ENCODE measurements around the gene UBE2K. TPM values are rescaled to one million over a fixed set of nuclear protein-coding genes. Genes with fewer than 3 reads are reported as not detected.
"Not testable (repeated sequence)": the region's sequence is repeated elsewhere in the genome, so short reads cannot be mapped to it uniquely, and the experiment has no call there.

UBE2K gene
- total RNA-seq, 1 experiment from 2014 or later: 126 TPM

DNA sequence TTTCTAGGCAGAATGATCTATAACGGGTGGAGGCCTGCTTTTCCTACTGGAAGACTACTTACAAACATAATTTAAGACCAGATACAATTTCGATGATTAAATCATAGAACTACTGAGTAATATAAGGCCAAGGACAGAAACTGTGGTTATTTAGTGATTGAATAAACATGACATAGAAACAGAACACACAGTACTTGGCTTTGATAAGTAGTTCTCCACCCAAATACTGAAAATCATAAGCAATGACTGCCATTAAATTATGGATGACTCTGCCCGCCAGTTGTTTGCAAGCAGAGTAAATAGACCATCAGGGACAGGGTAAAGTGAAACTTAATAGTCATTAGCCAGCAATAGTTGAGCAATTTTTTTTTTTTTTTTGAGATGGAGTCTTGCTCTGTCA, 42.1 kb upstream of the UBE2K start:
- no peak overlapping the region for H3K27ac ChIP-seq (ENCODE audit: low read depth, low read length)
- DNase-seq (ENCODE audit: low read depth, low spot score) (no peak), ATAC-seq (no peak)
- no peak overlapping the region for H3K9ac ChIP-seq (ENCODE audit: low read length)
- H4K20me1 ChIP-seq (ENCODE audit: insufficient read depth): no peaks in the 10 kb centered on the region
- H3K9me2 ChIP-seq (ENCODE audit: insufficient read depth): no peaks in the 10 kb centered on the region
- no peaks in the 10 kb centered on the region for H3K36me3 ChIP-seq (ENCODE audit: control insufficient read depth in 1 of 2, insufficient read depth in 2 of 2, low read length in 2 of 2)
- no peaks in the 10 kb centered on the region for H3K4me1 ChIP-seq (ENCODE audit: control insufficient read depth in 1 of 2, insufficient read depth in 2 of 2, low read length in 2 of 2)
- intact Hi-C loops (cut with micrococcal nuclease): no loop called here
- H3K4me3 ChIP-seq (replicated peaks in 1 of 2; ENCODE audit: low read depth in 1 of 2, low read length in 2 of 2): no peak overlapping the region
- BruUV-seq (replicated peaks): no TSS peak
- H3K79me2 ChIP-seq (ENCODE audit: insufficient read depth, low read length): no peaks in the 10 kb centered on the region
- POLR2A ChIA-PET: no interaction called here
- H3K27me3 ChIP-seq (ENCODE audit: insufficient read depth, low read length): no peaks in the 10 kb centered on the region
- TF ChIP-seq CEBPB (IDR thresholded peaks at IDR 0.05; ENCODE audit: low read depth): no peak
- no peak for TF ChIP-seq ZFX (IDR thresholded peaks at IDR 0.05)
- TF ChIP-seq ELF1 (IDR thresholded peaks at IDR 0.05; ENCODE audit: borderline replicate concordance, low read depth): no peak
- TF ChIP-seq SRF (IDR thresholded peaks at IDR 0.05; ENCODE audit: low read depth): no peak
- TF ChIP-seq CBX3 (IDR thresholded peaks at IDR 0.05; ENCODE audit: low read depth): no peak
- TF ChIP-seq, protein P1, sequence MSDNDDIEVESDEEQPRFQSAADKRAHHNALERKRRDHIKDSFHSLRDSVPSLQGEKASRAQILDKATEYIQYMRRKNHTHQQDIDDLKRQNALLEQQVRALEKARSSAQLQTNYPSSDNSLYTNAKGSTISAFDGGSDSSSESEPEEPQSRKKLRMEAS (IDR thresholded peaks at IDR 0.05): no peak
- TF ChIP-seq EZH2 (IDR thresholded peaks at IDR 0.05): no peak
- TF ChIP-seq YY1 (IDR thresholded peaks at IDR 0.05; ENCODE audit: extremely low read depth, insufficient replicate concordance, low read depth, low read length): no peak
- TF ChIP-seq, protein P2, sequence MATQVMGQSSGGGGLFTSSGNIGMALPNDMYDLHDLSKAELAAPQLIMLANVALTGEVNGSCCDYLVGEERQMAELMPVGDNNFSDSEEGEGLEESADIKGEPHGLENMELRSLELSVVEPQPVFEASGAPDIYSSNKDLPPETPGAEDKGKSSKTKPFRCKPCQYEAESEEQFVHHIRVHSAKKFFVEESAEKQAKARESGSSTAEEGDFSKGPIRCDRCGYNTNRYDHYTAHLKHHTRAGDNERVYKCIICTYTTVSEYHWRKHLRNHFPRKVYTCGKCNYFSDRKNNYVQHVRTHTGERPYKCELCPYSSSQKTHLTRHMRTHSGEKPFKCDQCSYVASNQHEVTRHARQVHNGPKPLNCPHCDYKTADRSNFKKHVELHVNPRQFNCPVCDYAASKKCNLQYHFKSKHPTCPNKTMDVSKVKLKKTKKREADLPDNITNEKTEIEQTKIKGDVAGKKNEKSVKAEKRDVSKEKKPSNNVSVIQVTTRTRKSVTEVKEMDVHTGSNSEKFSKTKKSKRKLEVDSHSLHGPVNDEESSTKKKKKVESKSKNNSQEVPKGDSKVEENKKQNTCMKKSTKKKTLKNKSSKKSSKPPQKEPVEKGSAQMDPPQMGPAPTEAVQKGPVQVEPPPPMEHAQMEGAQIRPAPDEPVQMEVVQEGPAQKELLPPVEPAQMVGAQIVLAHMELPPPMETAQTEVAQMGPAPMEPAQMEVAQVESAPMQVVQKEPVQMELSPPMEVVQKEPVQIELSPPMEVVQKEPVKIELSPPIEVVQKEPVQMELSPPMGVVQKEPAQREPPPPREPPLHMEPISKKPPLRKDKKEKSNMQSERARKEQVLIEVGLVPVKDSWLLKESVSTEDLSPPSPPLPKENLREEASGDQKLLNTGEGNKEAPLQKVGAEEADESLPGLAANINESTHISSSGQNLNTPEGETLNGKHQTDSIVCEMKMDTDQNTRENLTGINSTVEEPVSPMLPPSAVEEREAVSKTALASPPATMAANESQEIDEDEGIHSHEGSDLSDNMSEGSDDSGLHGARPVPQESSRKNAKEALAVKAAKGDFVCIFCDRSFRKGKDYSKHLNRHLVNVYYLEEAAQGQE (IDR thresholded peaks at IDR 0.05; ENCODE audit: low read depth): no peak
- no peak for TF ChIP-seq POLR2AphosphoS5 (IDR thresholded peaks at IDR 0.05; ENCODE audit: low read depth, low read length)
- TF ChIP-seq SP1 (IDR thresholded peaks at IDR 0.05; ENCODE audit: low read depth): no peak
- TF ChIP-seq SIN3A (IDR thresholded peaks at IDR 0.05; ENCODE audit: low read depth): no peak
- CTCF ChIA-PET: no interaction called here
- no peak overlapping the region for H2AFZ ChIP-seq (ENCODE audit: low read depth, low read length, poor library complexity, severe bottlenecking)
- H3K4me2 ChIP-seq (ENCODE audit: low read length): no peak overlapping the region
- RAD21 ChIA-PET (ENCODE audit: low non-redundant PET in 1 of 2, low total read pairs in 2 of 2, uncharacterized antibody in 2 of 2, unreplicated experiment in 2 of 2): no interaction called here
- no peaks in the 10 kb centered on the region for H3K9me3 ChIP-seq (ENCODE audit: control insufficient read depth in 1 of 2, insufficient read depth in 1 of 2, low read depth in 1 of 2, low read length in 2 of 2)

DNA sequence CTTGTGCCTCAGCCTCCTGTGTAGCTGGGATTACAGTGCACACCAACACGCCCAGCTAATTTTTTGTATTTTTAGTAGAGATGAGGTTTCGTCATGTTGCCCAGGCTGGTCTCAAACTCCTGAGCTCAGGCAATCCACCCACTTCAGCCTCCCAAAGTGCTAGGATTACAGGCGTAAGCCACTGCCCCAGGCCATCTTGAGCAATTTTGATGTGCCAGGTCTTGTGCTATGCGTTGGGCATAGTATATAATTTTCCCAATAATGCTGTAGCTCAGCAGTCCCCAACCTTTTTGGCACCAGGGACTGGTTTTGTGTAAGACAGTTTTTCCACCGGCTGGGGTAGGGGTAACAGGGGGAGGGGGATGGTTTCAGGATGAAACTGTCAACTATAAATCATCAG, 41.3 kb upstream of the UBE2K start:
- DNase-seq (ENCODE audit: low read depth, low spot score); RAD21 ChIA-PET (ENCODE audit: low non-redundant PET in 1 of 2, low total read pairs in 2 of 2, uncharacterized antibody in 2 of 2, unreplicated experiment in 2 of 2); H3K9me2 ChIP-seq (ENCODE audit: insufficient read depth); H3K79me2 ChIP-seq (ENCODE audit: insufficient read depth, low read length); H3K4me2 ChIP-seq (ENCODE audit: low read length); H3K27ac ChIP-seq (ENCODE audit: low read depth, low read length); BruUV-seq (replicated peaks); H4K20me1 ChIP-seq (ENCODE audit: insufficient read depth); CTCF ChIA-PET; H3K27me3 ChIP-seq (ENCODE audit: insufficient read depth, low read length); ATAC-seq; H3K9ac ChIP-seq (ENCODE audit: low read length); intact Hi-C loops (cut with micrococcal nuclease); H3K36me3 ChIP-seq (ENCODE audit: control insufficient read depth in 1 of 2, insufficient read depth in 2 of 2, low read length in 2 of 2); H3K9me3 ChIP-seq (ENCODE audit: control insufficient read depth in 1 of 2, insufficient read depth in 1 of 2, low read depth in 1 of 2, low read length in 2 of 2); H3K4me1 ChIP-seq (ENCODE audit: control insufficient read depth in 1 of 2, insufficient read depth in 2 of 2, low read length in 2 of 2); H2AFZ ChIP-seq (ENCODE audit: low read depth, low read length, poor library complexity, severe bottlenecking); POLR2A ChIA-PET; H3K4me3 ChIP-seq (replicated peaks in 1 of 2; ENCODE audit: low read depth in 1 of 2, low read length in 2 of 2): not testable (repeated sequence)
